HG03378 (cell line): ENCODE results near the gene GIGYF2.

Experiments
- ATAC-seq: cut with Tn5 transposase; IDR thresholded peaks from one replicate; pipeline ENCODE4 v1.9.1; 2021; ENCODE audit warnings: mild to moderate bottlenecking, moderate library complexity; ENCODE audit not compliant: unreplicated experiment

GIGYF2 gene

DNA sequence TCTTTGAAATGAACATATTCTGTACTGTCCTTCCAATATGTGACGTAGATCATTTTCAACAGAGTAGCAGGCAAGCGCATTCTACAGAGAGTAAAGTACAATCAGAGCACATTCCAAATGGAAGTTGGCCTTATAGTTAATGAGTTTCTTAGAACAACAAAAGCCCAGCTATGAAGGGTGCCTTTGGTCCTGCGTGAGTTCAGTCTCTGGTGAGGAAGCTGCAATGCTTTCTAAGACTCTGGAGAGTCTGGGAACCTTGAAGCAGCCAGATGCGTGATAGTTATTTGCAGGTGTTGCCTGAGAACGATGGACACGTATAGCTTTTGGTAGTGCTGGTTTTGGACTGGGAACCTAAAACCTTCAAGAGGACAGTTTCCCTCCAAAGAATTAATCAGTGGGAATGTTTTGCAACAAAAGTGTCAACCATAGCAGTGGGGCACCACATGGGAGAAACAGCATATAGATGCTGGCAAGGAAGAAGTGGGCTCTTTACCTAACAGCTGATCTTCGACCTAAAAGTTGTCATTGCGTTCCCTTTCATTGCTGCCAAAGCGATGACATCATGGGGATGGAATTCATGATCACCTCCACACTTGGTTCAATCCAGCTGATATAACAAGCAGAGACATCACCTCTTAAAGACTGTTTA is 163.6 kb downstream of the GIGYF2 start:
- no peak for ATAC-seq

DNA sequence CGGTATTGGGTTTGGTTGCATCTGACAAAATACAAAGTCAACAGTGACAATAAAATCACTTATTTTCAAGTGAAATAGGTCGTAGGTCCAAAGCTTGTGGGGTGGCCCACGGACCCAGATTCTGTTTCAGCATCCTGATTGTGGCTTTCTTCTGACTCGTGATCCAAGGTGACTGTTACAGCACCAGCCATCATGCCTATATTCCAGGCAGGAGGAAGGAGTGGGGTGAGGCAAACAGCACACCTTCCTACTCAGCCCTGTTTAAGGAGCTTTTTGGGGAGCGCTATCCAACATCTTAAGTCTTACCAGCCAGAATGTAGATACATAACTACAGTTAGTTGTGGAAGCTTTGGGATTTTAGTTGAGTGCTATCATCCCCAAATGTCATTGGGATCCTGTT is 164.2 kb downstream of the GIGYF2 start:
- no peak for ATAC-seq

DNA sequence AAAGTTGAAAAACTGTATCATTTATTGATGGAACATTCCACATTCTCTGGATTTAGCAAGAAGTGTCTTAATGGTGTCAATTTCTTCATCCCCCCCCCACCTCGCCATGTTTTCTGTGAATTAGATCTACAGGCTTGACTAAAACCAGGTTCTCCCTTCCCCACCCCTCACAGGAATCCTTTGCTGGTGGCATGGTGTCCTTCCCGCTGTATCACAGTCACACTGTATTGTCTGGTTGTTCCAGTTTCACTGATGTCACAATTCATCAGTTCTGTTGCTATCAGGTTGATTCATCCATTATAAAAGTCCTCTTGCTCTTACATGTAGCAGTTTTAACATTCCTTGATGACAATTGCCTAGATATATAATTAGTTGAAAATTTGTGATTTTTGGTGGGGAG is 166.9 kb downstream of the GIGYF2 start:
- no peak for ATAC-seq

DNA sequence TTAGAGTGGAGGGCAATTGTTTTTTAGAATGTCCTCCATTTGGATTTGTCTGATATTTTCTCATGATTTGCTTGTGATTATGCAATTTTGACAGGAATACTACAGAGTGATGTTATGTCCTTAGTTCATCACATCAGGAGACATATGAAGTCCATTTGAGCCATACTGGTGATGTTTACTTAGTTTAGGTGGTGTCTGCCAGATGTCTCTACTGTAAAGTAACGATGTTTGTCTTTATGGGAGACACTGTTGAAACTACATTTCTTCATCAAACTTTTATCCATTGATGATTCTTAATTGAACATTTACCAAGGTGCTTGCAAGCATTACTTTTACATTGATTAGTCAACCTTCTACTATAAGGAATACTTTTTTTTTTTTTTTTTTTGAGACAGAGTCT is 168.0 kb downstream of the GIGYF2 start:
- no peak for ATAC-seq

DNA sequence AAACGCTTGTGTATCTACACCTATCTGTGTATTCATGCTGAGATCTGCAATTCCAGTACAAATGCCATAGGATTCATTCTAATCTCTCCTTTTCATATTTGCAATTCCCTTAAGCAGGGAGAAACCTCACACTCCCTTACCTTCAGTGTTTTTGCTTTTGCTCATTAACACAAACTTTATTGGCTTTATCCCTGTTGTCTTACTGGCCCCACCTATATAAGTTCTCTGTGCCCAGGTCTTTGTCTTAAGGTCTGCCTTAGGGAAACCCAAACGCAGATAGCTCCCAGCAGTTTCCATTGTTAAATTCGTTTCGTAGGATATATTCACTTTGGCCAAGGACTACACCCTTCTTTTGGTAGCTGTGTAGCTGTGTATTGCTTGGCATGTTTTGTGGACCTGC is 169.0 kb downstream of the GIGYF2 start:
- ATAC-seq = no peak

DNA sequence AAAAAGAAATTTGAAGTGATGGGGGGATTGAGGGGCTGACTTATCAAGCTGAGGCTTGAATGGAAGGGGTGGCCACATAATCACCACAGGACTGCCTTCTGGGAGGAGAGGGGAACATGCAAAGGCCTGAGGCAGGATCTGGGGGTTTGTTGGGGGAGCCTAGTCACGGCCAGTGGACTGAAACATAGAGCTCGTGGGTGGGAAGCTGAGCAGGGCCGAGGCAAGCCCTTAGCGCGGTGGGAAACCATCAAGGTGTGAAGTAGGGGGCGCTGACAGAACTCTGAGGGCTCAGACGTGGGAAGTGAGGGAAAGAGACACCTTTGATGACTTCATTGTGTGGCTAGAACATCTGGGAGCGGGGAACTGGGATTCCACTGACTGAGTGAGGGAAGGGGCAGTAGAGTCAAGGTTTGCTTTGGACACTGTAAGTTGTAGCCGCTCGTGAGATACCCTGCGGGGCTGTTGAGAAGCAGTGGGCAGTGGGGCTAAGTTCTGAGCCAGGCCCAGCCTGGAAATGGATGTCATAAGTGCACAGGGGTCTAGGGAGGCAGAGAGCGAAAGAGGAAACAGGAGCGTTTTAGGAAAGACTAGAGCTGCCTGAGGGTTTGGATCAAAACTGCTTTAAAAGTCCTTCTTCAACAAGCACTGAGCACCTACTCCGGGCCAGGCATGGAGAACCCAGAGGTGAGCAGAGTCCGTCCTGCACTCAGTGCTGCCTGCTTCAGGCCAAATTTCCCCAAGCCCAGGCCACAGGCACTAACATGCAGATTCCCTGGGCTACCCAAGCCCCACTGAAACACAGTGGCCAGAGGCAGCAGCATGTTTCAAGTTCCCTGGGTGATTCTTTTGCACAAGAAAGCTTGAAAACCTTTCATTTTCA is 172.2 kb downstream of the GIGYF2 start:
- ATAC-seq = no peak

DNA sequence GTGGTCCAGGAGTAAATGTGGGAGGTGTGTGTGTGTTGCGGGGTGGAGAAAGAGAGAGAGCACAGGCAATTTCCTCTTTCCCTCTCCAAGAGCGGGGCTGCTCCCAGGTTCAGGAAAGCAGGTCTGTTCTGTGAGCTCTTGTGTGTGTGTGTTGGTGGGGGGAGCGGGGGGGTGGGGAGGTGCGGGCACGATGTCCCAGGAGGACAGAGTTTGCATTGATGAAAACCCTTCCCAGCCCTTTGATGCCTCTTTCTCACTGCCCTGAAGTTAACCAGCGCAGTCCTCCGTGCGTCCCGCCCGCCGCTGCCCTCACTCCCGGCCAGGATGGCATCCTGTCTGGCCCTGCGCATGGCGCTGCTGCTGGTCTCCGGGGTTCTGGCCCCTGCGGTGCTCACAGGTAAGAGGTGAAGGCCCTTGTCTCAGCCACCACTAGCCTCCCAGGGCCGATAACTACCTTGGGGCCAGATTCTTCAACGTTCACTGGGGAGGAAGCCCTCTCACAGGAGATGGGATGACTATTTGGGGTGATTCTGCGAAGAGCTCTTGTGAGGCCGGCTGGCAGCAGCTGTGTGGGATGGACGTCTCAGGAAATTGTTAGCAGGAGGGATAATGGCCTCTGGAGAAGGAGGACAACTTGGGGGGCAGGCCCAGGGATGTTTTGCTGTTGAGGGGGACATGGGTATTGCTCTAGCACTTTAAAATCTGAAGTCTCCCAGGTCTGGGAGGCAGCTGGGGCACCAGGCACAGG is 173.1 kb downstream of the GIGYF2 start, which contains the start of gene SNORC:
TSS of gene SNORC (plus strand) at position 247 of the 748 bp plus-strand sequence. CDS start at position 325, 78 bp downstream.
- no peak for ATAC-seq

DNA sequence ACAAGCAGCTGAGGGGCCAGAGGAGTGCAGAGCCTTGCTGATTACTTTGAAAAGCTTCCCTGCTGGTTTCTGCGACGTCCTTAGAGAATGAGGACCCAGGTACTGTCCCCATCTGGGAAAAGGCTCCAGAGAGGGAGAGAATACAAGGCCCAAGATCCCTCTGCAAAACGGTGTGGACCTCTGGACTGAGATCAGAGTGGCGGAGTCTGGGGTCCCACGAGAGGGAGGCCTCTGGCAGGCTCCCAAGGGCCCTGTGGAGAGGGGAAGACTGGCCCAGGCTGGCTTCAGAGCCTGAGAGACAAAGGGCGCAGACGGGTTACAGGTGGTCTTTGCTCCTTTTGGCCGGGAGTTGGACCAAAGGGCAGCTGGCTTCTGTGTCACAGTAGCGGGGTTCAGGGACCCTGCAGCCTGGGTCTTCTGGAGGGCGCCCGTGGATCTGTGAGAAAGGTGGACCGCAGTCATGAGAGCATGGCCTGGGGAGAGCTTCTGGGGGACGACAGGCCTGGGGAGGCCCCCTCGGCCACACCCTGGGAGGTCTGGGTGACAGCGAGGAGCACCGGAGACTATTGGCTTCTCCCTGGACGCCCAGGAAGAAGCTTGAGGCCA is 173.7 kb downstream of the GIGYF2 start:
- no peak for ATAC-seq

DNA sequence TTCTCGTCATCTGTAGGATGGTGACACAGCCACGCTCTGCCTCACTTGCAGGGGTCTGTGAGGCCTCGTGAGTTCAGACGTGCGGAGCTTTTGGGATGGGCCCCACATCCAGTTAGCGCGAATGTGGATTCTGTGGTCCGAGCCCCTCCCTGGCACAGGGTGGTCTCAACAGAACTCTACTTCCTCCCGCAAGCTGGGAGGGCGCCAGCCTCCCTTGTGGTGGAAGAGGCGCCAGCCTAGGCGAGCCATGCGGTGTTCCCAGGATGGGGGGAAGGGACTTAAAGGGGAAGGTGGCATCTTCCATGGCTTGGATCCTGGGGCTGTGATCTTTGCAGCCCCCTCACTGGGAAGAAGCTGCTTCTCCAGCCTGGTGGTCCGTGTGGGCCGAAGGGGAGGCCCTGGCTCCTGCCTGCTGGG is 174.3 kb downstream of the GIGYF2 start:
- ATAC-seq = no peak

DNA sequence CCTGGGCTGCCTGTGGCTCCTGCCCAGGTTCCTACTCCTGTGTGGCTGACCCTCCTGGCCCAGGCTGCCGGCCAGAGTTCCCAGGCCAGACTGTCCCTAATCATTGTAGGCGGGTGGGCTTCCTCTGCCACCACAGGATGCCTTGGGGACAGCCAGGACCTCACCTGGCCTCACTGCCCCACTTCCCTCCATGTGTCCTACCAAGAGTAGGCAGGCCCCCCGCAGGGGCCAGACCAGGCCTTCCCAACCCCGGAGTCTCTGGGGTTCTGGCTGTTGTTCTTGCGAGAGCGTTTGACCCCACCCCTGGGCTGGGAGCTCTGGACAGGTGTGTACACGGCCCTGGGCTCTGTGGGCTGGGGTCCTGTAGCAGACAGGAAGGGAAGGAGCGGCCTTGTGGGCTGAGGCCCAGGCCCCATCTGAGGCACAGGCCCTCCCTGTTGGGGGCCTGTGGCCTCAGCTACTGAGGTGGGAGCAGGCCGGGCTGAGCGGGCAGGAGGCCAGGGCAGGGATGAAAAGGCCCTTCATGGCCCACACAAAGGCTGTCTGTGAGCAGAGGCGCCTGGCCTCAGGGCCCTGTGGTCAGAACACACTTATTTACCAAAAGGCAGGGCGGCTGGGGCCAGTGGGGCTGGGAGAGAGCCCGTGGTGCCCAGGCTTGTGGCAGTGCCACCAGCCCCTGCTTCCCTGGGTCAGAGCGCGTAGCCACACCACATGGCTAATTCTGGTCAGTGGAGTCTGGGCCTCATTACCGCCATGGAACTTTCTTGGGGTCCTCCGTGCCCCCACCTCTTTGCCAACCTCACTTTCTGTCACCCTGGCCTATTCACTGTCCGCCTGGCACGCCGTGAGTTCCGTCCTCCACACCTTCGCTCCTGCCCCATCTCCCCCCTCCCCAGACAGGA is 175.0 kb downstream of the GIGYF2 start:
- no peak for ATAC-seq

DNA sequence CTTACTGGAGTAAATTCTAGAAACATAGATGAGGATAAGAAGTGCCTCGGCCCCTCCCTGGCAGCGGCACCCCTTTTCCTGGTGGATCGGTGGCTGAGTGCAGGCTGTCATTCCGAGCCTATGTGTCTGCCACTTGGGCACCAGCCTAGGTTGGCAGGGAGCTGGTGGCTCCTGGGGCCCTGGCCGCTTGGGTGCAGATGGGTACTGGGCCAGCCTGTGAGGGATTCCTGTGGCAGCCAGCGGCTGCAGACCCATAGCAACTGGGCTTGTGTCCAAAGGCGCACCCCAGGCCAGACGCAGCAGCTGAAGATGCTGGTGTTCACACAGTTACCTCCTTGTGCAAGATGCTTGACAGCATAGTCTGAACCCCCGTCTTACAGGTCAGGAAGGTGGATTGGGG is 175.7 kb downstream of the GIGYF2 start:
- no peak for ATAC-seq

DNA sequence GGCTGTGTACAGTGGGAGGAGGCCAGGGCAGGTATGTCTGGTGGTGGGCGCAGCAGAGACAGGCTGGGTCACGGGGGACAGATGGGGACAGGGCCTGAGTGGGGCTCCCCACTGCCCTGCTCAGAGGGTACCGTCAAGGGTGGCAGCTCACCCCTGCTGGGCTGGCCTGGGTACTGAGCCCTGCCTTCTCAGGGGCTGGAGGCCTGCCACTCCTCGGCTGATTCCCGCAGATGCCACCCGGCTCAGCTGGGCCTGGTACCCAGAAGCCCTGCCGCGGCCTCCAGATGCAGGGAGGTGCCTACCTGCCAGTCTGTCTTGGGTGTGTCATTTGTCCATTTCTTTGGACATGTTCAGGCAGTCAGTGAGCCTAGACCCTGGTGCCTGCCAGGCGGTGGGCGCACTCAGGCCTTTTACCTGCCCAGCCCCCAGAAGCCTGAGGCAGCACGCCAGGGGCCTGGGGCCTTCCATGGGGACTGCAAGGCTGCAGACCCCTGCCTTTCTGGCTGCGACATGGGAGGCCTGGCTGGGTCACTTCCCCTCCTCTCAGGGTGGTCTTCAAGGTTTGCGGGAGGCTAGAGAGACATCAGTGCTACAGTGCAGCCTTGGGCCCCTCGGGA is 176.3 kb downstream of the GIGYF2 start:
- ATAC-seq = no peak

DNA sequence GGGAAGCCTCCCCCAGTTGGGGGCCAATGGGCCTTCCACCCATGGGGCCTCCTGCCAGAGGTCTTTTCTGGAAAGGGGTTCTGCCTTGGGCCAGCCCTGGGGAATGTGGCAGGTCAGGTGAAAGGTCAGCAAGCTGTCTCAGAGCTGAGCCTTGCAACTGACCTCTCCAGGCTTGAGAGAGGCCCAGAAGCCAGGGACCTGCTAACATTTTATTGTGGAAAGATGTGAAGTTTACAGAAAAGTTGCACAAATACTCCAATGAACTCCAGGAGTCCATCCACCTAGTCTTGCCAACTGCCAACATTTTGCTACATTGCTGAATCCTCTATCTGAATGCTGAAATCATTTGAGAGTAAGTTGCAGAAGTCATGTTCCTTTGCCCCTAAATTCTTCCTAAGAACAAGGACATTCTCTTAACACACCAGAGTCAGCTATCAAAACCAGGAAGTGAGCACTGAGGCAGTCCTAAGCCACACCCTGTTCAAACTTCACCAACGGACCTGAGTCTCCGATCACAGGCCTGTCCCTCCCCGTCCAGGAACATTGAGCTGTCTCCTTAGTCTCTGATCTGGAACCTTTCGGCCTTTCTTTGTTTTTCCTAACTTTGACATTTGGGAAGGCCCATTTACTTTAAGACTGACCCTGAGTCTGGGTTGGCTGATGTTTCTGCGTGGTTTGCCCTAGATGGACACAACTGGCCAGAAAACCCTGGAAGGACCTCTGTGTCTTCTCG is 176.9 kb downstream of the GIGYF2 start:
- ATAC-seq = no peak

DNA sequence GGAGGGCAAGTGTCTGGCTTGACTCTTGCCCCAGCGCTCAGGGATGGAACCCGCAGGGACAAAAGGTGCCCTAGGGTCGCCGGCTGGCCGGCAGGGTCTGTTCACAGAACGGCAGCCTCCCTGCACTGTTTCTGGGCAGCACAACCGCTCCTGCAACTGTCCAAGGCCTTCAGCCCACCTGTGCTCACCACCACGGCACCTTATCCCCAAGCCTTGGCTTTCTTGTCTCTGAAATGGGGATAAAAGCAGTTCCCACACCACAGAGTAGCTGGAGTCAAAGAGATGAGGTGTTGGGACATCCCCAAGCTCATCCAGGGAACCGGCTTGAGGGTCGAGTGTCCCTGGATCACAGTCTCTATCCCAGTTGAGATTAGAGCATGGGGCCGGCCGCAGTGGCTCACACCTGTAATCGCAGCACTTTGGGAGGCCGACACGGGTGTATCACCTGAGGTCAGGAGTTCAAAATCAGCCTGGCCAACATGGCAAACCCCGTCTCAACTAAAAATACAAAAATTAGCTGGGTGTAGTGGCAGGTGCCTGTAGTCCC is 177.6 kb downstream of the GIGYF2 start:
- no peak for ATAC-seq

DNA sequence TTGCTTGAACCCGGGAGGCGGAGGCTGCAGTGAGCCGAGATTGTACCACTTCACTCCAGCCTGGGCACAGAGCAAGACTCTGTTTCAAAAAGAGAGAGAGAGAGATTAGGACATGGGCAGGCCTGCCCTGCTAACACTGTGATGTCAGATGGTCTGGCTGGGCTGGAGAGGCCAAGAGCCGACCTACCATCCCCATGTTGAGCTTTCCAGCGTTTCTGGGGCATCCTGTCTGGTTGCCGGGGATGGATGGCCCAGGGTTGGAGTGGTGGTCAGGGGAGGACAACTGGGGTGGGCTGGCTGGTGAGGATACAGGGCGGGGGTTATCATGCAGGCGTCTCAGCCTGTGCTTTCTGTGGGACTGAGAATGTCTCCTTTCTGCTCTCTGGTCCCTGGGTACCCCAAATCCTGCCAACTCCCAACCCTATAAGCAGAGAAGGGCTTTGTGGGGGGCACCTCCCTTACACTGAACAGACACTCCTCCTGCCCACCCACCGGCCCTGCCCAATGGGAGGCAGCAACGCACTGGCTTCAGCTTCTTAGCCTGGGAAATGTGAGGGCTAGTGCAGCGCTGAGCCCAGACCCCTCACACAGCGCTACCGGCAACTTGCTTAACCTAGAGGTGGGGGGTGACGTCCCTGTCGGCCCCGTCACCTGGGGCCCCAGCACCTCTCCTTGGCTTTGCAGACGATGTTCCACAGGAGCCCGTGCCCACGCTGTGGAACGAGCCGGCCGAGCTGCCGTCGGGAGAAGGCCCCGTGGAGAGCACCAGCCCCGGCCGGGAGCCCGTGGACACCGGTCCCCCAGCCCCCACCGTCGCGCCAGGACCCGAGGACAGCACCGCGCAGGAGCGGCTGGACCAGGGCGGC is 178.4 kb downstream of the GIGYF2 start:
- no peak for ATAC-seq

DNA sequence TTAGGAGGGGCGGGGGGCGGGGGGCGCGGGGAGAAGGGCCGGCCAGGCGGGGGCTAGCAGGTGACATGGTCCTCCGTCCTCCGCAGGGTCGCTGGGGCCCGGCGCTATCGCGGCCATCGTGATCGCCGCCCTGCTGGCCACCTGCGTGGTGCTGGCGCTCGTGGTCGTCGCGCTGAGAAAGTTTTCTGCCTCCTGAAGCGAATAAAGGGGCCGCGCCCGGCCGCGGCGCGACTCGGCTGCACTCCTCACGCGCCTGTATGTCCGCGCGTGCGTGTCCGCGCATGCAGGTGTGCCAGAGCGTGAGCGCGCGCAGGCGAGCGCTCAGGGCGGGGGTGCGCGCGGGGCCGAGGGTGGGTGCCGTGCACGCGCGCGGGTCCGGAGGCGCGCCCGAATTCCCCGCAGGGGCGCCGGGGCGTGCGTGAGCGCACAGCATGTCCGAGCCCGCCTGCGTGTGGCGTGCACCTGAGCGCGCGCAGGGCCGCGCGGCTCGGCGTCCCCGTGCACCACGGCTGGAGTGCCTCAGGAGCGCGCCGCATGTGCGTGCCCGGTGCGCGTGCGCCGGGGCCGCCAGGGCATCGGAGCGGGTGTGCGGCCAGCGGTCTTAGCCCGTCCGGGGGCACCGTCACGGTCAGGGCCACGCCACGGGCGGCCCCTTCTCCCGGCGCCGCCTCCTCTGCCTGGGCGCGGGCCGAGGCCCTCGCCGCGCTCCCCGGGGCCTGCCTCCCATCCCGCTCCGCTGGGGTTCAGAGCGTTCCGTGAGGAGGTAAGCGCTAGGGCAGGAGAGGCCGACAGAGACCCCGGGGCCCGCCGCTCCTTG is 179.2 kb downstream of the GIGYF2 start:
- ATAC-seq = no peak

DNA sequence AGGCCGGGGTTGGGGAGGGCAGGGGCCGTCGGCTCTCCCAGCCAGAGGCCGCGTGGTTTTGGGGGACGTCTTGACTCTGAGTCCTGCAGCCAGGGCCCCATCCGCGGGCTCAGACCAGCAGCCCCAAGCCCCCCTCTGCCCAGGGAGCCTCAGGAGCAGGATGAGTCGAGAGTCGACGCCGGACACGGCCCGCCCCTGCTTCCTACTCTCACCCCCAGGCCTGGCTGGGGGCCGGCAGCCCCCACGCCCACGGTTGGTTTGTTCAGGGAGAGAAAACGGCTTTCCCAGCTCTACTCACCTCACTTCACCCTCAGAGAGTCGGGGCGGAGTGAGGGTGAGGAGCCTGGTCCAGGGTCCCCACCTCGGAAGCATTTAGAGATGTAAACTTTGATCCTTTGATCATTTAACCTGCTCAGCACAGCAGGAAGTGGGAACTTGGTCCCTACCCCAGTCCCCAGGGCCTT is 179.9 kb downstream of the GIGYF2 start:
- no peak for ATAC-seq
